Body of pancreas (tissue), 4 donors: Measurements from ENCODE around the gene SLC22A23.

Source experiments
- CTCF ChIP-seq, 7 experiments: fragments of 450-650 bp in 4 of 7; fragments of 200-600 bp in 3 of 7; sonication (generic) in 3 of 7; IDR thresholded peaks; one replicate each; pipeline ENCODE4 v1.5.1; 2016 to 2019; ENCODE audit warnings: antibody characterized with exemption in 7 of 7
- POLR2A ChIP-seq, 3 donors: fragments of 450-650 bp; IDR thresholded peaks; one replicate each; pipeline ENCODE4 v1.6.1; 2016; ENCODE audit warnings: antibody characterized with exemption in 3 of 3, mild to moderate bottlenecking in 2 of 3

- no peak for TF ChIP-seq CTCF (IDR thresholded peaks at IDR 0.05)
- no peak for TF ChIP-seq POLR2A (IDR thresholded peaks at IDR 0.05)
Measured at GRCh38 chr6:3504938-3505805, 48.3 kb upstream of the SLC22A23 start.
